ENCODE measurements around the gene CLCN5. TPM values are rescaled to one million over a fixed set of nuclear protein-coding genes. Genes with fewer than 3 reads are reported as not detected.

The CLCN5 gene
- total RNA-seq, 4 donors from 2014 or later = 3.7 to 8.2 (median 5.5) TPM

- H3K9me3 ChIP-seq = no peaks in the 10 kb centered on the region
- 87% methylated on average over 5 of the region's 5 CpGs; no CpG with 5 or more reads in 1 of the 2 donors for WGBS, 2 donors (ENCODE audit: low coverage in 1 of 2)
- H3K4me3 ChIP-seq = no peak overlapping the region
- no peaks in the 10 kb centered on the region for H3K27me3 ChIP-seq
- H3K27ac ChIP-seq = no peak overlapping the region
- no peak for DNase-seq
- H3K36me3 ChIP-seq = no peaks in the 10 kb centered on the region
- in situ Hi-C loops (cut with MboI; ENCODE audit: low pct_ligation_motif_present in 1 of 4, low pct_unique_long_range_greater_than_20kb in 1 of 4, low sequenced_read_pairs in 3 of 4) (loop anchor here in 2 of 4 donors (25.0 kb wide), 1 partner anchor 186 kb away; the partner anchor contains the start of gene CLCN5 (in 2 of the 2)), intact Hi-C loops (cut with DNase I; ENCODE audit: low total_unique reads) (no loop called here)
- no peak for TF ChIP-seq POLR2A (IDR thresholded peaks at IDR 0.05)
- TF ChIP-seq, protein P1, sequence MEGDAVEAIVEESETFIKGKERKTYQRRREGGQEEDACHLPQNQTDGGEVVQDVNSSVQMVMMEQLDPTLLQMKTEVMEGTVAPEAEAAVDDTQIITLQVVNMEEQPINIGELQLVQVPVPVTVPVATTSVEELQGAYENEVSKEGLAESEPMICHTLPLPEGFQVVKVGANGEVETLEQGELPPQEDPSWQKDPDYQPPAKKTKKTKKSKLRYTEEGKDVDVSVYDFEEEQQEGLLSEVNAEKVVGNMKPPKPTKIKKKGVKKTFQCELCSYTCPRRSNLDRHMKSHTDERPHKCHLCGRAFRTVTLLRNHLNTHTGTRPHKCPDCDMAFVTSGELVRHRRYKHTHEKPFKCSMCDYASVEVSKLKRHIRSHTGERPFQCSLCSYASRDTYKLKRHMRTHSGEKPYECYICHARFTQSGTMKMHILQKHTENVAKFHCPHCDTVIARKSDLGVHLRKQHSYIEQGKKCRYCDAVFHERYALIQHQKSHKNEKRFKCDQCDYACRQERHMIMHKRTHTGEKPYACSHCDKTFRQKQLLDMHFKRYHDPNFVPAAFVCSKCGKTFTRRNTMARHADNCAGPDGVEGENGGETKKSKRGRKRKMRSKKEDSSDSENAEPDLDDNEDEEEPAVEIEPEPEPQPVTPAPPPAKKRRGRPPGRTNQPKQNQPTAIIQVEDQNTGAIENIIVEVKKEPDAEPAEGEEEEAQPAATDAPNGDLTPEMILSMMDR (IDR thresholded peaks at IDR 0.05) = no peak
- TF ChIP-seq POLR2AphosphoS5 (IDR thresholded peaks at IDR 0.05) = no peak
- TF ChIP-seq EP300 (IDR thresholded peaks at IDR 0.05; ENCODE audit: low read depth) = no peak
- no peaks in the 10 kb centered on the region for H3K4me1 ChIP-seq
Measured at GRCh38 chrX:50098749-50099148, 176.4 kb downstream of the CLCN5 start.

DNA sequence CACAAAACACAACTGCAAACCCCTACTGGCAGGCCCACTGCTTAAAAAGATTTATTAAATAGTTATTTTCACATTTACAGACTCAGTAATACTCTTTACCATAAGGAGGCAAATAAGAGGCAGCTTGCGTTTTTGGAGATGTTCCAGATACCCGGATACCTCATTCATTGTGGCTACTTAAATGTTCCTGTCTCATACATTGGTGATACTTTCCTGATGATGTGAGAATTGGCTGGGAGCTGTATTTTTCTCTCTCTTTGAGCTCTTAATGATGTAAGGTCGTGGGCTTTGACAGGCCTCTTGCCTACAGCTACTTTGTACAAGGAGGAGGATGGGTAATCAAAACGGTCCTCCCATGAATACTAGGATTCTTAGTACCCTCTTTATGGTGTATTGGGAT, 176.9 kb downstream of the CLCN5 start:
- in situ Hi-C loops (cut with MboI; ENCODE audit: low pct_ligation_motif_present in 1 of 4, low pct_unique_long_range_greater_than_20kb in 1 of 4, low sequenced_read_pairs in 3 of 4) (loop anchor here in 2 of 4 donors (25.0 kb wide), 1 partner anchor 187 kb away; the partner anchor contains the start of gene CLCN5 (in 2 of the 2)), intact Hi-C loops (cut with DNase I; ENCODE audit: low total_unique reads) (no loop called here)
- WGBS, 2 donors (ENCODE audit: low coverage in 1 of 2) = 47% methylated on average over 4 of the region's 4 CpGs; no CpG with 5 or more reads in 1 of the 2 donors
- no peaks in the 10 kb centered on the region for H3K9me3 ChIP-seq
- TF ChIP-seq POLR2AphosphoS5 (IDR thresholded peaks at IDR 0.05) (no peak), POLR2A (IDR thresholded peaks at IDR 0.05) (no peak), EP300 (IDR thresholded peaks at IDR 0.05; ENCODE audit: low read depth) (no peak)
- TF ChIP-seq, protein P1 (IDR thresholded peaks at IDR 0.05) = no peak
- H3K27ac ChIP-seq = no peak overlapping the region
- H3K4me3 ChIP-seq = no peak overlapping the region
- no peak for DNase-seq
- no peaks in the 10 kb centered on the region for H3K27me3 ChIP-seq
- H3K36me3 ChIP-seq = no peaks in the 10 kb centered on the region
- no peaks in the 10 kb centered on the region for H3K4me1 ChIP-seq

- Histone ChIP-seq H3K4me3 (no peak overlapping the region), H3K9me3 (no peaks in the 10 kb centered on the region), H3K36me3 (no peaks in the 10 kb centered on the region), H3K4me1 (no peaks in the 10 kb centered on the region), H3K27me3 (no peaks in the 10 kb centered on the region), H3K27ac (no peak overlapping the region)
- in situ Hi-C loops (cut with MboI; ENCODE audit: low pct_ligation_motif_present in 1 of 4, low pct_unique_long_range_greater_than_20kb in 1 of 4, low sequenced_read_pairs in 3 of 4) (no loop called here), intact Hi-C loops (cut with DNase I; ENCODE audit: low total_unique reads) (no loop called here)
- no peak for TF ChIP-seq POLR2A (IDR thresholded peaks at IDR 0.05)
- TF ChIP-seq, protein P1 (IDR thresholded peaks at IDR 0.05) = peak; percentile 16 to 56 (median 35)
- TF ChIP-seq POLR2AphosphoS5 (IDR thresholded peaks at IDR 0.05) = no peak
- WGBS, 2 donors (ENCODE audit: low coverage in 1 of 2) = 44% methylated on average over 3 of the region's 3 CpGs; no CpG with 5 or more reads in 1 of the 2 donors
- DNase-seq = no peak
Measured at GRCh38 chrX:50100188-50100587, 177.8 kb downstream of the CLCN5 start.

- H3K27ac ChIP-seq = no peak overlapping the region
- no peak overlapping the region for H3K4me3 ChIP-seq
- DNase-seq = no peak
- H3K9me3 ChIP-seq = no peaks in the 10 kb centered on the region
- no peak for TF ChIP-seq EP300 (IDR thresholded peaks at IDR 0.05; ENCODE audit: low read depth)
- TF ChIP-seq POLR2AphosphoS5 (IDR thresholded peaks at IDR 0.05) = no peak
- TF ChIP-seq, protein P1 (IDR thresholded peaks at IDR 0.05) = no peak
- TF ChIP-seq POLR2A (IDR thresholded peaks at IDR 0.05) = no peak
- no peaks in the 10 kb centered on the region for H3K36me3 ChIP-seq
- no peaks in the 10 kb centered on the region for H3K27me3 ChIP-seq
- WGBS, 2 donors (ENCODE audit: low coverage in 1 of 2) = 43% methylated on average over 1 of the region's 1 CpG; no CpG with 5 or more reads in 1 of the 2 donors
- in situ Hi-C loops (cut with MboI; ENCODE audit: low pct_ligation_motif_present in 1 of 4, low pct_unique_long_range_greater_than_20kb in 1 of 4, low sequenced_read_pairs in 3 of 4) = no loop called here
- intact Hi-C loops (cut with DNase I; ENCODE audit: low total_unique reads) = no loop called here
- no peaks in the 10 kb centered on the region for H3K4me1 ChIP-seq
Measured at GRCh38 chrX:50103176-50103575, 180.8 kb downstream of the CLCN5 start.
